Loucy (cell line): ENCODE data around the gene USP44.

Experiments used
- EZH2phosphoT487 ChIP-seq: fragments of 200-600 bp; IDR thresholded peaks from 2 replicates; pipeline ENCODE4 v1.6.1; 2018; ENCODE audit warnings: antibody characterized with exemption, mild to moderate bottlenecking, moderate library complexity, borderline replicate concordance
- TF ChIP-seq, protein P1 (sequence below): fragments of 200-600 bp; sonication (generic); conservative IDR thresholded peaks from 2 replicates; pipeline ENCODE4 v1.5.1; 2014; ENCODE audit warnings: mild to moderate bottlenecking, antibody characterized with exemption, low read length

DNA sequence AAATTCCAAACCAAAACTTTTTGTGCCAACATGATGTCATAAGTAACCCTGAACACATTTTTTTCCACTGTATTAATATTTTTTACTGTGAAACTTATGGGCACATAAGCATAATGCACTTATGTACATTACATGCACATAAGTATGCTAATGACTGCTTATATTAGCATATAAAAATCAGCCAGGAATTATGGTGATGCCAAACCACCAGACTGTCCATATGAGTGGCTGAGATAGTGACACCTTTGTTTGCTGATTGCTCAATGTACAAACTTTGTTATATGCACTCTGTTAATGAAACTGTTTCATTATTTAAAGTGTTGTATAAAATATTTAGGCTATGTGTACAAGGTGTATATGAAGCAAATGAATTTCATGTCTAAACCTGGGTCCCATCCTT lies 32.3 kb downstream of the USP44 start:
- TF ChIP-seq, protein P1, sequence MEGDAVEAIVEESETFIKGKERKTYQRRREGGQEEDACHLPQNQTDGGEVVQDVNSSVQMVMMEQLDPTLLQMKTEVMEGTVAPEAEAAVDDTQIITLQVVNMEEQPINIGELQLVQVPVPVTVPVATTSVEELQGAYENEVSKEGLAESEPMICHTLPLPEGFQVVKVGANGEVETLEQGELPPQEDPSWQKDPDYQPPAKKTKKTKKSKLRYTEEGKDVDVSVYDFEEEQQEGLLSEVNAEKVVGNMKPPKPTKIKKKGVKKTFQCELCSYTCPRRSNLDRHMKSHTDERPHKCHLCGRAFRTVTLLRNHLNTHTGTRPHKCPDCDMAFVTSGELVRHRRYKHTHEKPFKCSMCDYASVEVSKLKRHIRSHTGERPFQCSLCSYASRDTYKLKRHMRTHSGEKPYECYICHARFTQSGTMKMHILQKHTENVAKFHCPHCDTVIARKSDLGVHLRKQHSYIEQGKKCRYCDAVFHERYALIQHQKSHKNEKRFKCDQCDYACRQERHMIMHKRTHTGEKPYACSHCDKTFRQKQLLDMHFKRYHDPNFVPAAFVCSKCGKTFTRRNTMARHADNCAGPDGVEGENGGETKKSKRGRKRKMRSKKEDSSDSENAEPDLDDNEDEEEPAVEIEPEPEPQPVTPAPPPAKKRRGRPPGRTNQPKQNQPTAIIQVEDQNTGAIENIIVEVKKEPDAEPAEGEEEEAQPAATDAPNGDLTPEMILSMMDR = no peak
- TF ChIP-seq EZH2phosphoT487 = no peak
